Keratinocyte (primary cell): Measurements from ENCODE around the gene MUC3A.
"Not testable (repeated sequence)": the region's sequence is repeated elsewhere in the genome, so short reads cannot be mapped to it uniquely, and the experiment has no call there.

Source experiments
- CTCF ChIP-seq, 3 experiments: IDR thresholded peaks in 1 of 3; conservative IDR thresholded peaks in 1 of 3; optimal IDR thresholded peaks in 1 of 3; 2 replicates in 2 of 3; 3 replicates in 1 of 3; pipeline versions ENCODE3 to v1.5.1; 2011; ENCODE audit warnings: low read length in 3 of 3, mild to moderate bottlenecking in 3 of 3, moderate library complexity in 2 of 3, control low read depth in 1 of 3, inconsistent platforms in 1 of 3; ENCODE audit not compliant: insufficient read depth in 2 of 3; ENCODE audit errors: extremely low read depth in 1 of 3
- EZH2 ChIP-seq: IDR thresholded peaks from one replicate; pipeline ENCODE4 v1.6.1; 2012; ENCODE audit warnings: inconsistent platforms, mild to moderate bottlenecking, low read length, moderate library complexity

GRCh38 chr7:100998530-100998929 is 49.2 kb downstream of the MUC3A start:
- TF ChIP-seq CTCF (optimal IDR thresholded peaks at IDR 0.05 in 1 of 3, IDR thresholded peaks at IDR 0.05 in 1 of 3, conservative IDR thresholded peaks at IDR 0.05 in 1 of 3; ENCODE audit: extremely low read depth in 1 of 3, insufficient read depth in 2 of 3, low read length in 3 of 3); EZH2: not testable (repeated sequence)
